NCI-H187 (cell line): ENCODE data around the gene PRELID3B.
A peak's percentile ranks its signal among the peaks of the same experiment; 100 is the strongest.

Source experiments
- DNase-seq, 2 experiments: peaks; one replicate each; lab custom pipeline; 2025; lab: John Stamatoyannopoulos, UW

PRELID3B gene

GRCh38 chr20:59042151-59042795 is at the start of gene PRELID3B:
Gene PRELID3B, minus strand, starts transcription at chr20:59042786. Its CDS starts 56 bp downstream, at chr20:59042730.
- no peak for DNase-seq

DNA sequence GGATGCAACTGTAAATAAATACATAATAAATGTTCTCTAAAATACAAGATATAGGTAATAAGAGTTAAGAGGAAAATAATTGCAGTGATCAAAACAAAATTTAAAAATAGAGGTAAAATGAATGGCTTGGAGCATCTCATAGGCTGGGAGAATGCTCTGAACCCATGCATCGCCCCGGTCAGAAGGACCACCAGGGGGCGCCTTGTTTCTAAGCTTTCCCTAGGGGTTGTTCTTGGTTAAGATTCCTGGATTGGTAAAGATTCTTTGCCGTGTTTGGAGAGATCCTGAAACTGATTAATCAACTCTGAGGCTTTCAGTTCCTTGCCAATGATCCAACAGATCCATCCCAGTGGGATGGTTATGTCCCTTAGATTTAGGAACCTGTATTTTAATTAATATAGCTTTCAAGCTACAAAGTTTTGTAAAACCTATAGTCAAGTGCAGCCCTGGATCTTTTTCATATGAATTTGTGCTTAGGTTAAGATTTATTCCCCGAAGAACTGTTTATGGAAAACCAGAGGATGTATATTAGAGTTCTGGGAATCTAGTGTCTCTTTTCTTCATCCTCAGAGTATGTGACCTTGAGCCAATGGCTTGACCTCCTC is 45.3 kb upstream of the PRELID3B start:
- peak; percentile 34 to 63 for DNase-seq

DNA sequence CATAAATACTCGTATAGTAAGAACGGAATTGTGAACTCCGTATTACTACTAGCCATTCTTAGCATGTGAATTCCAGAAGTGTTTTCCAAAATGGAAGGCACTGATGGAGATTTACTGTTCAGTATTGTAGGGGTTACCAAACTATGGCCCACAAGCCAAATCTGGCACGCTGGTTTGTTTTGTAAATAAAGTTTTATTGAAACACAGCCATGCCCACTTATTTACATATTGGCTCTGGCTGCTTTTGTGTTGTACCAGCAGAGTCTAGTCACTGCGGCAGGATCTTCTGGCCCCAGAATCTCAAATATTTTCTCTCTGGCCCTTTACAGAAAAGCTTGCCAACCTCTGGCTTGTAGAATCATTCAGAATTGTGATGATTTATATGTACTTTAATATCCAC is 44.3 kb upstream of the PRELID3B start:
- DNase-seq: no peak

- DNase-seq: no peak
These were observed 41.7 kb upstream of the PRELID3B start for GRCh38 chr20:59084041-59084850.

DNA sequence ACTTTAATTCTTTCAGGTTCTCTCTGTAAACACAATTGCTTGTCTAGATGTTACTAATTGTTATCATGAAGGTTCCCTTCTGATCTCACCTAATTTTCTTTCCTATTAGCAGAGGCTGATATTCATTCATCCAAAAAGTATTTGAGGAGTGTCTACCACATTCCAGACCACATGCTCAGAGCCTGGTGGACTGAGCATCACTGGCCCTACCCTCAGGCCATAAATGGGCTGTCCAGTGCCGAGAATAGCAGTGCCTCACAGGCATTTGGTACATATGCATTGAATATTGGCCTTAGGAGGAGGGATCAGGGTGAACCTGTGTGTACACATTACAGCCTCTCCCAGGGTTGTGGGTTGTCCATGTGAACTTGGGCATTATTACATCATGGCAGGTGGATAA is 40.4 kb upstream of the PRELID3B start:
- DNase-seq: no peak

DNA sequence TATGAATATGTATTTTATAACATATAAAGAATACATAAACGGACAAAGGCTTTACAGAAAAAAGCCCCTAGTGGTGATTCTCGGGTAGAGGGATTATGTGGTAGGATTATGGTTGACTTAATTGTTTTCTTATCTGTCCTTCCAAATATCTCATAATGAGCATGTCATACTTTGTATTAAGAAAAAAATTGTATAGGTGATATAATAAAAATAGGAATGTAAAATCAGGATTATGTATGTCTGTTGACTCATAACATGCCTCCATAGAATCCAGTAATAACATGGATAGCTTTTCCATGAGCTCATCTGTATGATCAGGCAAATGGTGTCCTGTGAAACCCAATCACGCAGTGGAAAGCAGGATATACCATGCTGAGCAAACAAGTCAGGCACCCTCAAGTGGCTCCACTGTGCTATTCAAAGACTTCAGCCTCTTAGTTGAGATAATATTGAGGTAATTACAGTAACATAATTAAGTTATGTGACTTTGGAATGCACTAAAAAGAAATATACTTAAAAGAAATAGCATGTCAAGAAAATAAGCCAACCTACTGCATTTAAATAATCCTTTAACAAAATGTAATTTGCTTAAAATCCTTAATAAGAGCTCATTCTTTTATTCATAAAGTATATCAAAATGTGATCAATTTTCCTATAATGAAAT is 39.6 kb upstream of the PRELID3B start:
- DNase-seq: no peak

- no peak for DNase-seq
These were observed 38.5 kb upstream of the PRELID3B start for GRCh38 chr20:59081036-59081435.

GRCh38 chr20:59078231-59078630 is 35.6 kb upstream of the PRELID3B start:
- no peak for DNase-seq

GRCh38 chr20:59077705-59078104 is 35.1 kb upstream of the PRELID3B start:
- DNase-seq: no peak

GRCh38 chr20:59075934-59076508 is 33.4 kb upstream of the PRELID3B start:
- DNase-seq: no peak

- no peak for DNase-seq
These were observed 31.9 kb upstream of the PRELID3B start for GRCh38 chr20:59074456-59074855.

- DNase-seq: no peak
These were observed 31.0 kb upstream of the PRELID3B start for GRCh38 chr20:59073582-59073981.

GRCh38 chr20:59071216-59071615 is 28.6 kb upstream of the PRELID3B start:
- DNase-seq: no peak

GRCh38 chr20:59069026-59069425 is 26.4 kb upstream of the PRELID3B start:
- DNase-seq: no peak

DNA sequence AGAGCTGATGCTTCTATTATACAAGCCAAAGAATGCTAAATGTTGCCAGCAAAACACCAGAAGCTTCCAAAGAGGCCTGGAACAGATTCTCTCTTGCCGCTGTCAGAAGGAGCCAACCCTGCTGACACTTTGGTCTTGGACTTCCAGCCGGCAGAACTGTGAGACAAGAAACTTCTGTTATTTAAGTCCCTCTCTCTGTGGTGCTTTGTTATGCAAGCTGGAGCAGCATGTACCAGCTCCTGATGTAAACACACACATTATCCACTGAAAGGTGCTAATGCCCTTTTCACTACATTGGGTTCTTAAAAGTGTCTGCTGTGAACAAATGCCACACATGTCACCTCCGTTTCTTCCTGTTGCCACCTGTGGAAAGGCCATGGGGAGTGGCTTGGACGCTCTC is 25.9 kb upstream of the PRELID3B start:
- DNase-seq: no peak

- no peak for DNase-seq
These were observed 21.7 kb upstream of the PRELID3B start for GRCh38 chr20:59064214-59064722.

GRCh38 chr20:59063358-59064213 is 21.0 kb upstream of the PRELID3B start:
- no peak for DNase-seq

GRCh38 chr20:59062081-59062480 is 19.5 kb upstream of the PRELID3B start:
- no peak for DNase-seq

GRCh38 chr20:59055302-59055701 is 12.7 kb upstream of the PRELID3B start:
- DNase-seq: no peak

GRCh38 chr20:59051666-59052185 is 9.1 kb upstream of the PRELID3B start:
- no peak for DNase-seq

DNA sequence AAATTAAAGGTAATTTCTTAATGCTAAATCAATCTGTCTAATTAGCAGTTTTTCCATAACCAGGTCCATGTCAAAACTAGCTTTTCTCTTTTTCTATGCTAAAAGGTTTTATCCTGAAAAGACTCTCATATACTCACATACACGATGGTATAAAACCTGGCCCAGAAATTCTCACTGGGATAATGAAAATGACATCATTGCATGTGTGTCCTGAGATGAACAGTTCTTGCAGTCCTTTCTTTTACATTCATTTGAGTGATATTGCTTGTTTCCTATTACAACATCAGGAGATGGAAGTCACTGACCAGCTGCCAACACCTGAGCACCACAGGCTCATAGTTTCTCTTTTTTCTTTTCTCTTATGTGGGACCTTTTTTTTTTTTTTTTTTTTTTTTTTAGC is 7.9 kb upstream of the PRELID3B start:
- DNase-seq: no peak
